ENCODE data around the gene PC.

DNA sequence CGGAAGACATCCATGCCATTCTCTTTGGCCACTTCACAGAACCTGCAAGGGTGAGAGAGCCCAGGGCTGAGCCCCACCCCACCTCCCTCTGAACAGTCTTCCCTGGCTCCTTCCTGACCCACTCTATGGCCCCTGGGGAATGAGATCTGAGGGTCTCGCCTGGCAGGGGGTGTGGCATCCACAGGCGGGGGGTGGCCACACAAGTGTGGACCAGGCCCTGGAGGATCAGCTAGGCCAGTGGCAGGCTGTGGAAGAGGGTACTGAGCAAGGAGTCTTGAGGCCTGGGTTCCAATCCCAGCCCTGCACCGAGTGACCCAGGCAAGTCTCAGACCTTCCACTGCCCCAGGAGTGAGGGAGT, 107.0 kb downstream of the PC start:
- TF ChIP-seq, protein P1, sequence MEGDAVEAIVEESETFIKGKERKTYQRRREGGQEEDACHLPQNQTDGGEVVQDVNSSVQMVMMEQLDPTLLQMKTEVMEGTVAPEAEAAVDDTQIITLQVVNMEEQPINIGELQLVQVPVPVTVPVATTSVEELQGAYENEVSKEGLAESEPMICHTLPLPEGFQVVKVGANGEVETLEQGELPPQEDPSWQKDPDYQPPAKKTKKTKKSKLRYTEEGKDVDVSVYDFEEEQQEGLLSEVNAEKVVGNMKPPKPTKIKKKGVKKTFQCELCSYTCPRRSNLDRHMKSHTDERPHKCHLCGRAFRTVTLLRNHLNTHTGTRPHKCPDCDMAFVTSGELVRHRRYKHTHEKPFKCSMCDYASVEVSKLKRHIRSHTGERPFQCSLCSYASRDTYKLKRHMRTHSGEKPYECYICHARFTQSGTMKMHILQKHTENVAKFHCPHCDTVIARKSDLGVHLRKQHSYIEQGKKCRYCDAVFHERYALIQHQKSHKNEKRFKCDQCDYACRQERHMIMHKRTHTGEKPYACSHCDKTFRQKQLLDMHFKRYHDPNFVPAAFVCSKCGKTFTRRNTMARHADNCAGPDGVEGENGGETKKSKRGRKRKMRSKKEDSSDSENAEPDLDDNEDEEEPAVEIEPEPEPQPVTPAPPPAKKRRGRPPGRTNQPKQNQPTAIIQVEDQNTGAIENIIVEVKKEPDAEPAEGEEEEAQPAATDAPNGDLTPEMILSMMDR (conservative IDR thresholded peaks at IDR 0.05; ENCODE audit: low read depth, low read length) = no peak
- no peak for TF ChIP-seq EZH2 (IDR thresholded peaks at IDR 0.05; ENCODE audit: borderline replicate concordance, low read depth, low read length, poor library complexity, severe bottlenecking)

Data from A673 (cell line).